Measurements from ENCODE around the gene PDSS2.

The PDSS2 gene

GRCh38 chr6:107267006-107267405, 192.4 kb downstream of the PDSS2 start:
- DNase-seq (ENCODE audit: low read depth): no peak

- no peak for DNase-seq (ENCODE audit: low read depth)
Observed at GRCh38 chr6:107266563-107266962, 192.8 kb downstream of the PDSS2 start.

DNA sequence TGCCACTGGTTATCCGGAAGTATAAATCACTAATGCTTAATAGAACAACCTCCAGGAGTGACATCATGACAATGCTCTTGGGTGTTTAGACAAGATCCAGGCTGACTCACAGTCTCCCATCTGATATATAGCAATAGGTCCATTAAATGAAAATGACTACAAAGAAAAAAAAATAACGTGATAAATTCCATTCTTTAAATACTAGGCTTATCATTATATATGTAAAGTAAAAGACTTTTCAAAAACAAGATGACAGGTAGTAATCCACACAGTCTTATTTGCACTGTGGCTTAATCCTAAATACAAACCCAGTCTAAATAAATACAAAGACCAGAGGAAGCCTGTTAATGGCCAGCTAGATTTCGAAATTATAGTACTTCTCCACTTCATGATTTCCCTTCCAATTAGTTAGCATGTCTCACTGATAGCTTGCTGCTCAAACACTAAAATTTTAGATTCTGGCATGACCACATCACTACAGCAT, 195.0 kb downstream of the PDSS2 start:
- peak; percentile 84 for DNase-seq (ENCODE audit: low read depth)

GRCh38 chr6:107259951-107260350, 199.4 kb downstream of the PDSS2 start:
- DNase-seq (ENCODE audit: low read depth): no peak

DNA sequence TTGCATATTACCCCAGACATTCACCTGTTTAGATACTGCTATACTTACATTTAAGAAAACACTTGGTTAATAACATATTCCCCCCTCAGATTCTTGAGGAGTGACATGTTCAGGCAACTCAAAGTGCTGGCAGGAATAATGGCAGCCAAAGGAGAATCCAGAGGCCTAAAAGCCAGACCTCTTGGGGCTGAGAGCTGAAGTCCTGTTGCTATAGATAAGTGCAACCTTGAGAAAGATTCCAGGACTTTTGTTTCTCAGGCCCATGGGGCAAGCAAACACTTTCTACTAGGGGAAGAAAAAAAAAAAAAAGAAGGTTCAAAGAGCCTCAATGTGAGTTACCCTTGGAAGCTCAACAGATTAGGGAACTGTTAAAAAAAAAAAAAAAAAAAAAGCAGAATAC, 211.2 kb downstream of the PDSS2 start:
- DNase-seq (ENCODE audit: low read depth): no peak

GRCh38 chr6:107246972-107247615, 212.3 kb downstream of the PDSS2 start:
- no peak for DNase-seq (ENCODE audit: low read depth)

DNA sequence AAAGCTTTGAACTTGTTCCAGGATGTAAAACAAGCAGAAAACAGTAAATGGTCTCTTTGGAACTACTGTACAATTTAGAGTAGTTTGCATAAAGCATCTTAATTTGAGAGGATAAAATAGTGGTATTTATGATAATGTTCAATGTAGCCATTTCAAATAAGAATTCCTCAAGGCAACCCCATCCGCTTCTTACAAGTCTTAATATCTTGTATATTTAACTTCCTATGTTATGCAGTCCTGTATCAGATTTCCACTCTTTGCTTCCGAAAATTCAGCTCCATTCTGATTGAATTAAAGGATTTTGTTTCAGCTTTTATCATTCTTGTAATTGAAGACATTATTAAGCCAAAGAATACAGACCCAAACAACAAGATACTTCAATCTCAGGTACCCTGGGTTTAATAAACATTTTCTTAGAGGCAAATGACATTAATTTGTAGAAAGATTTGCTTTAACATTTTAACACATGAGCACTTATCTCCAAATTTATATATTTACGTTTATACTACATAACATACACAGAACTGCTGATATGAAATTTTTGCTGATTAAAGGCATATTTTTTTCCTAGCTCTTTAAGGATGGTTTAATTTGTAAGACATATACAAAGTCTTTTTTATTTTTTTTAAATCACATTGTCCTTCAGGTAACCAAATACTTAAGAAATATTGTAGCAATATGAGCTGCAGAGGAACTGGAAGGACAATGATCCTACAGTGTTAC, 213.0 kb downstream of the PDSS2 start:
- DNase-seq (ENCODE audit: low read depth): no peak

DNA sequence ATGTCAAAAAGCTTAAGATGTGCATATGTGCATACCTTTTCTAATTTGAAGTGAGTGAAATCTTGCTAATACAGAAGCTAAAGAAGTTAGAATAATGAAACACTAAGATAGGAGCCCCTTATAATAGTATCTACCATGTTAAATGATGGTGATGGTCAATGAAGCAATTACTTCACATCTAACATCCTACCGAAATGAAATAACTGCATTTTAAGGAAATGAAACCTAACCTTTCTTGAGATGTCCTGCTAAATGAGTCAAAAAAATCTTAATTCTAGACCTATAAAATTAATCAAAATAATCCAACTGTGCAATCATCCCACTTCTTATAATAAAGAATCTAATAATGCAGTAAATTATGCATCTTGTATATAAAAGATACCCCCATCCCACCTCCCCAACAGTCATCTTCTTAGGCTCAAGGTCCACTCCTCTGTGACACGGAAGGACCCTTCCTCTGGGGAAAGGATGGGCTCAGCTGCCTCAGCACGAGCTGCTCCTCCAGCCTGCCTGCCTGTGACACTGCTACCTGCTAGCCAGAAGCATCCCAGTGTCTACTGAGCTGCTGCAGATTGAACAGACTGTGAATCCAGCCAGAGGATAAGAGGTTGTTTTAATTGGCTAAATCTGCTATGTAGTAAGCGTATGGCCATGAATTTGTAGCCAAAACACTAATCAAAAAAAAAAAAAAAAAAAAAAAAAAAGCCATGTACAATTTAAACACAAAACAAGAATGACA, 214.5 kb downstream of the PDSS2 start:
- no peak for DNase-seq (ENCODE audit: low read depth)

DNA sequence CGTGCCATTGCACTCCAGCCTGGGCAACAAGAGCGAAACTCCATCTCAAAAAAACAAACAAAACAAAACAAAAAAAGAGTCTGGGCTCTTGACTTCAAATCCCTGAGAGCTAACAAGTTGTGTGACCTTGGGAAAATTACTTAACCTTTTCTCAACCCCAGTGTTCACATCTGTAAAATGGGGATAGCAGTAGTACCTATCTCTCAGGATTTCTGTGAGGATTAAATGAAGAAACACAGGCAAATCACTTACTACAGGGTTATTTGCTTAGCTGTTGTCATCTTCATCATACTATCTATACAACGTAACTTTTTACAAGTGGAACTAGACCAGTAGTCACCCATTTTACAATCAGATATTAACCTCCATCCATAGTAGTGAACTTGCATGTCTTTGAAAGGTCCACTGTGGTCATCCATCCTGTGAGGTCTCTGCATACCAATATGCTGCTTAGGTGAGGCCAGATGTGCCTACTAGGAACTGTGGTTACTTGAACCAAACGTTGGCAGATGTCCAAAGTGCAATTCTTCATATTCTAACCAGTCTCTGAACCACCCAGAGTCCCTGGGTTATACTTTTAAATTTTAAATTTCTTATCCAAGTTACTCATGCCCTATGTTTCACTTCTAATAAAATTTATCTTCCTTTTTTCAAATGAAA, 215.2 kb downstream of the PDSS2 start:
- no peak for DNase-seq (ENCODE audit: low read depth)

GRCh38 chr6:107243471-107243870, 215.9 kb downstream of the PDSS2 start:
- no peak for DNase-seq (ENCODE audit: low read depth)

DNA sequence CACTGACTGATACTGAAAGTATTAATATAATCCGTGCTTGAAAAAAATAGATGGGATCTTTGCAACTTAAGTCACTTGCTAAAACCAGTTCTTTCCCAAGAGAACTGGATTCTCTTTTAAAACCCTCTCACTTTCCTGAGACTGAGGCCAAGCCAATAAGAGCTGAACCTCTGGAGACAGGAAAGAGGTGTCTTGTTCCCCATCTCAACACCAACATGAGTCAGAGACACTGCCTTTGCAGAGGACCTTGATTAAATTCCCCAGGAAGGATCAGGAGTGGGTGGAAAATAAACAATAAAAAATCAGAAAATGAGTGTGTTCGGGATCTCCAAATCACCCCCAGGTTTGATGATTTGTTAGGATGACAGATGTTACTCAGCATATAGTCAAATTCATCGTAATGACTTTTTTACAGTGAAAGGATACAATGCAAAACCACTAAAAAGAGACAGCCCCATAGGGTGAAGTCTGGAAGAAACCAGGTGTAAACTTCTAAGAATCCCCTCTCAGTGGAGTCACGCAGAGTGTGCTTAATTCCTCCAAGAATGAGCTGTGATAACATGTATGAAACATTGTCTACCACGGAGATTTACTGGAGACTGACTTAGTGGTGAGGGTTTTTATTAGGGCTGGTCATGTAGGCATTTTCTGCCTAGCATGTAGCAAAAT, 221.2 kb downstream of the PDSS2 start:
- peak; percentile 28 for DNase-seq (ENCODE audit: low read depth)

DNA sequence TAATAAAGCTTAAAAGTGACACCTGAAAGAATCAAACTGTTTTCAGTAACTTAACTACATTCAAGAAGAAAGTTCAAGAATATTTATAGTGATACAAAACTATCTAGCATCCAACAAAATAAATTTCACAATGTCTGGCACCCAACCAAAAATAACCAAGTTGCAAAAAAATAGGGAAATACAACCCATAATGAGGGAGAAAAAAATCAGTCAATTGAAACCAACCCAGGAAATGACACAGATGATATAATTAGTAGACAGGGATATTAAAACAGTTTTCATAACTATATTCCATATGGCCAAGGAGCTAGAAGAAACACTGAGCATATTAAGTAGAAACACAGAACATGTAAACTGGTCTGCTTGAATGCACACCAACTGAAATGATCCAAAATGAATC, 223.9 kb downstream of the PDSS2 start:
- no peak for DNase-seq (ENCODE audit: low read depth)

DNA sequence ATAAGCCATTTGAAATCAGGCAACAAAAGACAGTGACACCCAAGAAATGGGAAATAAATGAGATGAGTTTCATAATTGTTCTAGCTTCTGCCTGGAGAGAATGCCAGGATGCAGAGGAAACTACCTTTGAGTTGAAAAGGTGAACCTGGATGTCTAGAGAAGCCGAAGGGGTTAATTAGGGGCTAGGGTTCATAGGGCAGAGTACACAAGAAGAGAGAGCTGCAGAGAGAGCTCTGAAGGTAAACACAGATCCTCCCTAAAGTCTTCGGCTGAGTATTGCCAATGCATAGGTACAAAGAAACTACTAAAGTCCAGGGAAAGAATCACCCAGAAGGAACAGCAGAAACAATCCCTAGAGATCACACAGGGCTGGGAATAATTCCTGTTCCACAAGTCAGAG, 224.4 kb downstream of the PDSS2 start:
- DNase-seq (ENCODE audit: low read depth): no peak

GRCh38 chr6:107231243-107231642, 228.1 kb downstream of the PDSS2 start:
- no peak for DNase-seq (ENCODE audit: low read depth)

- DNase-seq (ENCODE audit: low read depth): no peak
Observed at GRCh38 chr6:107230448-107230847, 228.9 kb downstream of the PDSS2 start.

DNA sequence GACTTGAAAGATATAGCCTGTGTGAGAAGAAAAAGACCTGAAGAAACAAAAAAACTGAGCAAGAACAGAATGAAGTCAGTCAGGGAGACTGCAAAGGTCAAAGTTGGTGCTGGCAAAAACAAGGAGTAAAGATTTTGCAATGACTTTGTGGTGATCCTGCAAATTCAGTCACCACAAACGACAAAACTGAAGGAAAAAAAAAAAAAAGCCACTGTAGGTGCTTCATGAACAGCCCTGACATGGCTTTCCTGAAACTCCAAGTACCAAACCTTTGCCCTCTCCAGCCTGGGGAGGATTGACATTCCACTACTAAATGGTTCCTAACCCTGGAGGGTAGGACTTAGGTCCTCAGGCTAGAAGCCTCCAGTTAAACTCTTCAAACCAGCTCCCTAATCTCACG, 229.3 kb downstream of the PDSS2 start:
- DNase-seq (ENCODE audit: low read depth): no peak

- no peak for DNase-seq (ENCODE audit: low read depth)
Observed at GRCh38 chr6:107228754-107229153, 230.6 kb downstream of the PDSS2 start.

GRCh38 chr6:107221519-107221918, 237.8 kb downstream of the PDSS2 start:
- no peak for DNase-seq (ENCODE audit: low read depth)

DNA sequence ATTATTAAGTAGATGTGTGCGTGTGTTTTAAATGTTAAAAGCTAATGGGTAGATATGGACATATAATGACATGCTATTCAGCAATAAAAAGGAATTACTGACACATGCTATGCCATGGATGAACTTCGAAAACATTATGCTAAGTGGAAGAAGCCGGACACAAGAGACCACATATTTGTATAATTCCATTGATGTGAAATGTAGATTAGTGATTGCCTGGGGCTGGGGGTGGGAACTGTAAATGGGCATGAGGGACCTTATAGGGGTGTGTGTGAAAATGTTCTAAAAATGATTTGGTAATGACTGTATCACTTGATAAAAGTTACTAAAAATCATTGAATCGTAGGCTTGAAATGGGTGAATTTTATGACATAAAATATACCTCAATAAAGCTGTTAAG, 239.5 kb downstream of the PDSS2 start:
- no peak for DNase-seq (ENCODE audit: low read depth)

GRCh38 chr6:107218142-107218541, 241.2 kb downstream of the PDSS2 start:
- no peak for DNase-seq (ENCODE audit: low read depth)

DNA sequence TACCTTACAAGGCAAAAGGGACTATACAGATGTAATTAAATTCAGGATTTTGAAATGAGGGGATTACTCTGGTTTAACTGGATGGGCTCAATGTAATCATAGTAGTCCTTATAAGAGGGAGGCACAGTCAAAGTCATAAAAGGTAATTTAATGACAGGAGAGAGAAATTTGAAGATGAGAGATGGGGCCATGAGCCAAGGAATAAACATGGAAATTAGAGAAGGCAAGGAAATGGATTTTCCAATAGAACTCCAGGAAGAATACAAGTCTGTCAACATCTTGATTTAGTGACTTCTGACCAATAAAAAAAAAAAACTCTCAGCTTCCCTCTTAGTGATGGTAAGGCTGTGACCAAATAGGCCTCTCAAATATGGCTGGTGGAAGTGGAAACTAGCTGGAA, 242.1 kb downstream of the PDSS2 start:
- no peak for DNase-seq (ENCODE audit: low read depth)
